ENCODE data around the gene TEKTIP1. TPM values are rescaled to one million over a fixed set of nuclear protein-coding genes. Genes with fewer than 3 reads are reported as not detected.
A peak's percentile ranks its signal among the peaks of the same experiment; 100 is the strongest.

The TEKTIP1 gene
- total RNA-seq, 6 experiments from 2014 or later: 1.1 to 1.6 (median 1.3) TPM; not detected in 3

DNA sequence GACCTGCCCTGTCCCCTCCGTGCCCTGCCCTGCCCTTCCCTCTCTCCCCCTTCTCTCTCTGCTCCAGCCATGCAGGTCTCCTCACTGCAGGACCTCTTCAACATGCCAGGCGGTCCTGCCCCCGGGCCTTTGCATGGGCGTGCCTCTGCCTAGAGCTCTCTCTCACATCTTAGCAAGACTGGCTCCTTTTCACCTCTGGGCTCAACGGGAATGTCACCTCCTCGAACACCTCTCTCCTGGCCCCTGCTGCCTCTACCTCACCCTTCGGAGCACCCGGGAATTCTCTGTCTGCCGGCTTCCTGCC is 12.8 kb downstream of the TEKTIP1 start:
- H3K4me3 ChIP-seq: no peak overlapping the region
- 89% methylated on average over 7 of the region's 9 CpGs for WGBS (ENCODE audit: insufficient coverage, low coverage, low lambda C conversion rate, missing lambda C conversion rate)
- no peak for ATAC-seq

DNA sequence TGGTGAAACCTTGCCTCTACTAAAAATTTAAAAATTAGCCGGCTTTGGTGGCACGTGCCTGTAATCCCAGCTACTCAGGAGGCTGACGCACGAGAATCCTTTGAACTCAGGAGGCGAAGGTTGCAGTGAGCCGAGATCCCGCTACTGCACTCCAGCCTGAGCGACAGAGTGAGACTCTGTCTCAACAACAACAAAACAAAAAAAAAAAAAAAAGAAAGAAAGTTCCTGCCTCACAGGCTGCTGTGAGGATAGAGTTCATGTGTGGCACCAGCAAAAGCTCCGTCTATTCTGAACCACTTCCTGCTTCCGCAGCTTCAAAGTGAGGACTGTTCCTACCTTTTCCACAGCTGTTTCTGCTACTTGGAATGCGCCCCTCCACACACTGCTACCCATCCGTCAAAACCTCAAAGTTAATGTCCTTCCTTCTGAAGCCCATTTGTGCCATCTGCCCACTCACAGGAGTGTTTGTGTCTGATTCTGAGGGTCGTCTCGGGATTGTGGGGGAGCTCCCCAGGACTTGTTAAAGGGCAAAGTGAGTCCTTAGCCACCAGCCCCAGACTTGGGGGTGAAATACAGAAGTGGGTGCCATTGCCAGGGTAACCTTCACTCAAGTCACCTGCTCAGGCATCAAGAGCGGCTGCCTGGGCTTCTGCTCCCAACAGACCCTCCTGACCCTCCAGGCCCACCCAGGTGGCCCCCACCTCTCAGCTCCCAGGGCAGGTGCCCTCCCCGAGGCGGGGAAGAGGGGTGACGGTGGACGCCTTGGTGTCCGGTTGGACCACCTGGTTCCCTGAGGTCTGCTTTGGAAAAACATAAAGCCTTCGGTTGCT is 15.5 kb downstream of the TEKTIP1 start:
- intact Hi-C loops (cut with DNase I): no loop called here
- peaks cover 0 to 29% (median 8%) of the 10 kb centered on the region in 4 donors for H3K4me1 ChIP-seq

More for the DNA sequence above, 12.8 kb downstream of the TEKTIP1 start:
- Histone ChIP-seq H3K9me3 (no peaks in the 10 kb centered on the region), H3K27me3 (no peaks in the 10 kb centered on the region), H3K36me3 (no peaks in the 10 kb centered on the region), H3K27ac (no peak overlapping the region), H3K4me1 (peaks cover 0 to 29% (median 6%) of the 10 kb centered on the region in 4 donors)
- TF ChIP-seq, protein P1, sequence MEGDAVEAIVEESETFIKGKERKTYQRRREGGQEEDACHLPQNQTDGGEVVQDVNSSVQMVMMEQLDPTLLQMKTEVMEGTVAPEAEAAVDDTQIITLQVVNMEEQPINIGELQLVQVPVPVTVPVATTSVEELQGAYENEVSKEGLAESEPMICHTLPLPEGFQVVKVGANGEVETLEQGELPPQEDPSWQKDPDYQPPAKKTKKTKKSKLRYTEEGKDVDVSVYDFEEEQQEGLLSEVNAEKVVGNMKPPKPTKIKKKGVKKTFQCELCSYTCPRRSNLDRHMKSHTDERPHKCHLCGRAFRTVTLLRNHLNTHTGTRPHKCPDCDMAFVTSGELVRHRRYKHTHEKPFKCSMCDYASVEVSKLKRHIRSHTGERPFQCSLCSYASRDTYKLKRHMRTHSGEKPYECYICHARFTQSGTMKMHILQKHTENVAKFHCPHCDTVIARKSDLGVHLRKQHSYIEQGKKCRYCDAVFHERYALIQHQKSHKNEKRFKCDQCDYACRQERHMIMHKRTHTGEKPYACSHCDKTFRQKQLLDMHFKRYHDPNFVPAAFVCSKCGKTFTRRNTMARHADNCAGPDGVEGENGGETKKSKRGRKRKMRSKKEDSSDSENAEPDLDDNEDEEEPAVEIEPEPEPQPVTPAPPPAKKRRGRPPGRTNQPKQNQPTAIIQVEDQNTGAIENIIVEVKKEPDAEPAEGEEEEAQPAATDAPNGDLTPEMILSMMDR (IDR thresholded peaks at IDR 0.05): no peak
- TF ChIP-seq POLR2A (IDR thresholded peaks at IDR 0.05): no peak
- intact Hi-C loops (cut with DNase I): no loop called here
- no peak for DNase-seq

DNA sequence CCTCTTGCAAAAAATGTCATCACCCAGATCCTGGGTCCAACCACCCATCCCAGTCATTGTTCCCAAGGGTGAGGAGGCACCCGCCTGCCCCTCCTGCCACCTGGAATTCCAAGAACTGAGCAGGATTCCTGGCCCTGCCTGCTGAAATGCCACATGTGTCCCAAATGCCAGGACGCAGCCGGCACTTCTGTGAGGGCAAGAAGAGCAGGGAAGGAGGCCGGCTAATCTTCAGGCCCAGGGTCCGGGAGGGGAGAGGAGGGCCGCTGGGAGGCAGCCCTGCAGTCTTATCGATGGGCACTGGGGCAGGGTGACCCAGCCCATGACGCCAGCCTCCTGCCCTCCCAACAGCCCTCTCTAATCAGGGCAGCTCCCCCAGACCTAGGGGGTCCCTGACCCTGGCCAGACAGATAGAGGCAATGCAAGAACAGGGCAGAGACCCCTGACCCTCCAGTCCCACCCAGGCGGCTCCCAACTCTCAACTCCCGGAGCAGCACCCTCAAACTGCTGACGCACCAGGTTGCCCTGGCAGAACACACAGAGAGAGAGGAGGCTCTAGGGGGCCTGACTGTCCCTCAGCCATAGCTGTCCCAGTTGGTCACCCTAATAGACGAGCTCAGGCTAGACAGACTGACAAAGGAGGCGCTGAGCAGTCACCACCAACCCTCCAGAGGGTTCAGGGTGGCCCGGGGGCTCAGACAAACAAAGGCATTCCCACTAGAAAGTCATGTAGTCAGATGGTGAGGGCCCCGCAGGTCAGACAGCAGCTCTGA is 16.9 kb downstream of the TEKTIP1 start:
- Histone ChIP-seq H3K4me3 (peak overlapping the region in 2 of 3 donors; percentile 89 to 96), H3K9me3 (no peaks in the 10 kb centered on the region), H3K36me3 (no peaks in the 10 kb centered on the region), H3K4me1 (peaks cover 0 to 29% (median 8%) of the 10 kb centered on the region in 4 donors), H3K27me3 (no peaks in the 10 kb centered on the region), H3K27ac (no peak overlapping the region)
- no peak for ATAC-seq
- no peak for DNase-seq
- 43% methylated on average over 3 of the region's 15 CpGs for WGBS (ENCODE audit: insufficient coverage, low coverage, low lambda C conversion rate, missing lambda C conversion rate)
- intact Hi-C loops (cut with DNase I): no loop called here
- TF ChIP-seq, protein P1 (IDR thresholded peaks at IDR 0.05): no peak
- no peak for TF ChIP-seq POLR2A (IDR thresholded peaks at IDR 0.05)

More for the DNA sequence above, 15.5 kb downstream of the TEKTIP1 start:
- H3K27me3 ChIP-seq: no peaks in the 10 kb centered on the region
- H3K9me3 ChIP-seq: no peaks in the 10 kb centered on the region
- no peaks in the 10 kb centered on the region for H3K36me3 ChIP-seq
- H3K27ac ChIP-seq: peak overlapping the region; percentile 29 to 67 (median 43)
- WGBS (ENCODE audit: insufficient coverage, low coverage, low lambda C conversion rate, missing lambda C conversion rate): 22% methylated on average over 13 of the region's 21 CpGs
- ATAC-seq (no peak), DNase-seq (no peak)
- no peak overlapping the region for H3K4me3 ChIP-seq
- TF ChIP-seq, protein P1 (IDR thresholded peaks at IDR 0.05): no peak
- TF ChIP-seq POLR2A (IDR thresholded peaks at IDR 0.05): no peak

DNA sequence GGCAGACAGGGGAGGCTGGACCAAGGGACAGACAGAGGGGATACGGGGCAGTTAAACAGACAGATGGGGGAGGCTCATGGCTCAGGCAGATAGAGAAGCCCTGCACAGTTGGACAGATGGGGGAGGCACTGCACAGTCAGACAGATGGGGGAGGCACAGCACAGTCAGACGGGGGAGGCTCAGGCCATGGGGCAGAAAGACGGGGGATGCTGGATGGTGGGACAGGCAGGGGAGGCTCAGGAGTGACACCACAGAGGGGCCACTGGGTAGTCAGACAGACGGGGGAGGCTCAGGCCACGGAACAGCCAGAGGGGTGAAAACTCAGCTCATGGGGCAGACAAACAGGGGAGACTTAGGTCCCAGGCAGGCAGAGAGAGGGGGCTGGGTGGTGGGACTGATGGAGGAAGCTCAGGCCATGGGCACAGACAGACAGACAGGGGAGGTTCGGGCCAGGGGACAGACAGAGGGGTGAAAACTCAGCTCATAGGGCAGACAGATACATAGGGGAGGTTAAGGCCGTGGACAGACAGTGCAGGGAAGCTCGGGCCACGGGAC is 17.5 kb downstream of the TEKTIP1 start:
- ATAC-seq: no peak
- Histone ChIP-seq H3K27ac (peak overlapping the region in 2 of 3 donors; percentile 54 to 71), H3K4me1 (peaks cover 0 to 29% (median 8%) of the 10 kb centered on the region in 4 donors), H3K4me3 (peak overlapping the region; percentile 79 to 96 (median 89)), H3K27me3 (no peaks in the 10 kb centered on the region), H3K36me3 (no peaks in the 10 kb centered on the region), H3K9me3 (no peaks in the 10 kb centered on the region)
- DNase-seq: no peak
- intact Hi-C loops (cut with DNase I): no loop called here
- TF ChIP-seq POLR2A (IDR thresholded peaks at IDR 0.05): no peak
- TF ChIP-seq, protein P1 (IDR thresholded peaks at IDR 0.05): no peak
- 27% methylated on average over 9 of the region's 9 CpGs for WGBS (ENCODE audit: insufficient coverage, low coverage, low lambda C conversion rate, missing lambda C conversion rate)
